Measurements from ENCODE around the gene FAM20C. TPM values are rescaled to one million over a fixed set of nuclear protein-coding genes. Genes with fewer than 3 reads are reported as not detected.

Gene FAM20C
- total and polyA plus RNA-seq, 2 of the 8 experiments (the other 6 are each of a cell fraction or from before 2014, with no cell fraction given) = 9.5 to 34.8 TPM

GRCh38 chr7:193481-194251, 1.3 kb downstream of the FAM20C start:
- Histone ChIP-seq H3K4me1 (replicated peaks in 1 of 4; ENCODE audit: control insufficient read depth in 3 of 4, insufficient read depth in 4 of 4, low read length in 3 of 4) (peaks cover 0 to 36% (median 27%) of the 10 kb centered on the region in 4 experiments; a peak in 6 of 7 replicates), H3K4me2 (ENCODE audit: insufficient read depth in 1 of 2, low read depth in 2 of 2, low read length in 2 of 2) (peak overlapping the region; percentile 84 to 89), H3K79me1 (ENCODE audit: low read depth, low read length) (peaks cover 7% of the 10 kb centered on the region; the same call in 1 of the 2 replicates), H2BK12ac (ENCODE audit: low read depth, low read length) (peak overlapping the region; percentile 60; the same call in 1 of the 2 replicates), H3K79me2 (ENCODE audit: control insufficient read depth in 1 of 2, insufficient read depth in 2 of 2, low read length in 2 of 2) (peaks cover 0 to 25% of the 10 kb centered on the region in 2 experiments; a peak in 2 of 4 replicates), H4K91ac (replicated peaks; ENCODE audit: insufficient read length, low read length) (peak overlapping the region; percentile 48), H3K18ac (ENCODE audit: extremely low read depth, low read length) (peak overlapping the region; percentile 32), H2BK15ac (ENCODE audit: low read length) (no peak overlapping the region; the same call in 1 of the 2 replicates), H3K4me3 (ENCODE audit: extremely low read depth in 1 of 4, insufficient read depth in 2 of 4, low read depth in 3 of 4, low read length in 4 of 4) (peak overlapping the region; percentile 47 to 82 (median 62)), H3K27ac (ENCODE audit: low read depth, low read length) (no peak overlapping the region), H3K23me2 (ENCODE audit: low read depth, low read length) (peaks cover 17% of the 10 kb centered on the region), H2BK120ac (replicated peaks; ENCODE audit: low read depth, low read length) (no peak overlapping the region), H3K14ac (ENCODE audit: insufficient read length) (no peak overlapping the region), H2BK5ac (ENCODE audit: low read depth, low read length) (peak overlapping the region; percentile 24; the same call in 1 of the 2 replicates), H4K20me1 (replicated peaks in 1 of 2; ENCODE audit: control insufficient read depth in 1 of 2, insufficient read depth in 2 of 2, low read length in 2 of 2) (peaks cover 4 to 27% of the 10 kb centered on the region in 2 experiments), H4K5ac (ENCODE audit: insufficient read length, low read depth, low read length) (no peak overlapping the region), H3K56ac (replicated peaks; ENCODE audit: insufficient read length, low read depth, low read length) (peak overlapping the region; percentile 66), H3K9ac (replicated peaks in 1 of 4; ENCODE audit: extremely low read depth in 1 of 4, low read depth in 3 of 4, low read length in 3 of 4) (peak overlapping the region in 3 of 4 experiments; percentile 22 to 29 (median 28); a peak in 4 of 7 replicates), H3K27me3 (replicated peaks in 1 of 4; ENCODE audit: control insufficient read depth in 3 of 4, extremely low read depth in 1 of 4, insufficient read depth in 3 of 4, low read length in 3 of 4) (peaks cover 0 to 9% (median 3%) of the 10 kb centered on the region in 4 experiments; a peak in 4 of 7 replicates), H3K23ac (ENCODE audit: insufficient read length) (no peak overlapping the region), H3K4ac (replicated peaks; ENCODE audit: insufficient read length, low read depth, low read length) (peak overlapping the region; percentile 32), H2AK5ac (ENCODE audit: low read depth, low read length) (peak overlapping the region; percentile 85; the same call in 1 of the 2 replicates), H4K8ac (ENCODE audit: extremely low read depth, insufficient read depth, low read length) (peak overlapping the region; percentile 53; the same call in 1 of the 2 replicates), H2AFZ (ENCODE audit: low read length) (no peak overlapping the region), H2BK20ac (ENCODE audit: low read length) (no peak overlapping the region), H3K36me3 (ENCODE audit: control insufficient read depth in 2 of 4, insufficient read depth in 4 of 4, low read length in 3 of 4) (peaks cover 6 to 20% (median 20%) of the 10 kb centered on the region in 4 experiments), H3K9me3 (ENCODE audit: insufficient read depth in 2 of 2, low read depth in 1 of 2, low read length in 1 of 2) (no peaks in the 10 kb centered on the region)
- POLR2A ChIA-PET (ENCODE audit: partially characterized antibody) = interaction anchor here (0.5 to 2.3 kb wide), 4 partner anchors 17 to 73 kb away, joined by 3 to 8 read pairs (median 4); no protein-coding TSS in a partner anchor
- DNase-seq (ENCODE audit: low read depth in 1 of 2, low spot score in 2 of 2) = no peak
- 5% methylated on average over 33 of the region's 57 CpGs; no CpG with 5 or more reads in 1 of the 2 experiments for WGBS, 2 experiments (ENCODE audit: extremely low coverage in 1 of 2, insufficient coverage in 1 of 2, insufficient read length in 1 of 2, insufficient replicate concordance in 2 of 2, low coverage in 1 of 2, low lambda C conversion rate in 2 of 2, missing lambda C conversion rate in 1 of 2)
- CTCF ChIA-PET (ENCODE audit: partially characterized antibody) = interaction anchor here (0.9 to 1.4 kb wide), 2 partner anchors 17 to 75 kb away, joined by 3 read pairs; no protein-coding TSS in a partner anchor
- FAIRE-seq = no peak
- no peak for TF ChIP-seq SIX5 (IDR thresholded peaks at IDR 0.05; ENCODE audit: low read depth, low read length)
- TF ChIP-seq SRF (IDR thresholded peaks at IDR 0.05; ENCODE audit: low read depth, low read length) = no peak
- TF ChIP-seq EGR1 (IDR thresholded peaks at IDR 0.05; ENCODE audit: borderline replicate concordance, low read depth, low read length) = no peak; the same call in 1 of the 2 replicates
- peak; percentile 29 for TF ChIP-seq PHF8 (conservative IDR thresholded peaks at IDR 0.05; ENCODE audit: low read depth, low read length)
- no peak for TF ChIP-seq GTF2F1 (IDR thresholded peaks at IDR 0.05; ENCODE audit: borderline replicate concordance, low read depth, low read length)
